ENCODE data around the gene CABP7.

CABP7 gene

DNA sequence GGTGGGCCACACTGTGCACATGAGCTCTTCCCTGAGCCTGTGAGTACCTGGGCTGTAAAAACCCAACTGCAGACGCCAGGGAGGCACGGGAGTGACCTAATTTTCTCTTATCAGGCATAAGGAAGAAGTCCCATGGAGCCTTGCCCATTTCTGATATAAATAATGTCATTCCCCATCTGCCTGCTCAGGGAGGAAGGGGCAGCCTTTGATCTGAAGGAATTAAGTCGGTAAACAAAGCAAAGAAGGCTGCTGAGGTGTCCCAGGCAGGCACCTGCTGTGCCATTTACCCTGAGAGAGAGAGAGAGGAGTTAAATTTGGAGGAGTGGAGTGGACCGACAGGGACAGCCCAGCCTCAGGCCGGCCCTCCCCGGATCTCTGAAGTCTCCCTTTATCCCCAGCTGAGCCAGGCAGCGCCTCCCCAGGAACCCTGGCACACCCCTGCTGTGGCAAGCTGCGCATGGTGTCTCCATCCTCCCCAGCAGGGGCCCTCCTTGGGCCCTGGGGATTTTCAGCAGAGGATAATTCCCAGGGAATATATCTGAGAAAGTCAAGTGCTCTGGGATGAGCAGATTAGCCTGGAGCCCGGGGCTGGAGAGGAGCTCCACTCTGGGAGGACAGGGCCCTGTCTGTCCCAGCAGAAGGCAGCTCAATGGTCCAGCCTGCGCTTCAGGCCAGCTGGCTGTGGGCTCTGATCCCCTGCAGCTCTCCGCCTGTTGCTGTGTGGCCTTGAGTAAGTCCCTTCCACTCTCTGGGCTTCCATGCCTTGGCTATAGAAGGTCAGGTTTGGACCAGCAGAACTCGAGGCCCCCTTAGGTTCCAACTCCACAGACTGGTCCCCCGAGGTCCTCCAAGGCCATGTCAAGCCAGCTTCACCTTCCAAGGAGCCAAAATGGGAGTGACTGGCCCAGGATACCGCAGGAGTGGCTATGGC lies 17.5 kb upstream of the CABP7 start:
- DNase-seq: no peak

DNA sequence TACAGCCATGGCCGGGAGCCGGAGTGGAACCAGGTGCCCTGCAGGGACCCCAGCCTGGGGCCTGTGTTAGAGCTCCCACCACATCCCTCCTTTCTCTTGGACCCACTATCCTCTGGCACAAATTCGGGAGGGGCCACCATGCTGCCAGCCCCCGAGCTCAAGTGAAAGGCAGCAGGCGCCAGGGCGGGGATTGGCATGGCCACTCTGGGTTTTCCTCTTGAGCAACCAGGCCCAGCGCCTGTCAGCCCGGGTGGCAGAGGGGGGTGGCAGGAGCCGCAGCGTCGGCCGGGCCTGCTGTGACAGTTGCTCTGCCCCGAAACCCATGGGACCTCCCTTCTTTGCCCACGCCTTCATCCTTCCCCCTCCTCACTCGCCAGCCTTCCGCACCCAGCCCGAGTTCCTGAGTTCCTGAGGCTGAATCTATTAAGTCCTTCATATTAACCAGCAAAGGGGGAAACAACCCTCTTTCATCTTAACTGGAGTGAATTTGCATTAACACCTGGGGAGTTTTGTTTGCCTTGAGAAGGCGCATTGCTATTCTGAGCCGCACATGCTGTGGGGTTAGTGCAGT lies 16.8 kb upstream of the CABP7 start:
- no peak for DNase-seq

- DNase-seq: no peak
These were observed 16.1 kb upstream of the CABP7 start for GRCh38 chr22:29703569-29704195.

GRCh38 chr22:29704528-29705285 lies 15.1 kb upstream of the CABP7 start:
- no peak for DNase-seq

DNA sequence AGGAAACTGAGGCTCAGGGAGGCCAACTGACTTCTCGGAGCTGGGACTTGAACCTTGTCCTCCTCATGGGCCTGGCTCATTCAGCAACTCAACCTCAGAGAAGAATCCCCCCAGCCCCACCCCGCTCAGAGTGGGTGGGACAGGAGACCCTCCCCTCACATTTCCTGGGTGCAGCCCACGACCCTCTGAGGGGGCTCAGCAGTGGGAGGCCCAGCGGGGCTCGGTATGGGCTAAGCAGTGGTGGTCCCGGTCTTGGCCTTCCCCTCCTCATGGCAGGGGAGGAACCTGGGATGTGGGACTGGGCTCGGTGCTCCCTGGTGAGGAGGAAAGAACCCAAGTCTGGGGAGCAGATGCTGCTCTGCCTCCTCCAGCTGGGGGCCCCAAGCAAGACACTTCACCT lies 14.2 kb upstream of the CABP7 start:
- DNase-seq: no peak

DNA sequence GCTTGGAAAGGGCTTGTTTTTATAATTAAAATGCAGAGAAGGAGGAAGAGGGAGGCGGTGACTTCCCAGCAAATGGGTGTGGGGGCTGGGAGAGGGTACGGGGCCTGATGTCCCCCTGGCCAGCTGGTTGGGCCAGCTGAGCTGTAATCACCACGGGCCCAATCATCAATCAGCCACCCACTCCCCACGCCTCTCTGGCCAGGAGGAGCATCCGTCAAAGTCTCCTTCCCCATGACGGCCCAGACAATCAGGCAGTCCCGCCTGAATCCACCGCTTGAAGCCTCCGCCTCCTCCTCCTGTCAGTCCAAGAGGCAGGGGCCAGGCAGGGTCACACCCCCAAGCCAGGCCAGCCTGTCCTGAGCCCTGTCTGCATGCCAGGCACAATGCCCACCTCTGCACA lies 13.3 kb upstream of the CABP7 start:
- no peak for DNase-seq

- DNase-seq: no peak
These were observed 12.8 kb upstream of the CABP7 start for GRCh38 chr22:29707010-29707409.

- no peak for DNase-seq
These were observed 12.3 kb upstream of the CABP7 start for GRCh38 chr22:29707471-29707870.

- no peak for DNase-seq
These were observed 9.6 kb upstream of the CABP7 start for GRCh38 chr22:29710193-29710592.

- DNase-seq: no peak
These were observed 8.7 kb upstream of the CABP7 start for GRCh38 chr22:29710922-29711593.

- no peak for DNase-seq
These were observed 7.7 kb upstream of the CABP7 start for GRCh38 chr22:29712119-29712518.

- no peak for DNase-seq
These were observed 6.6 kb upstream of the CABP7 start for GRCh38 chr22:29713156-29713727.

DNA sequence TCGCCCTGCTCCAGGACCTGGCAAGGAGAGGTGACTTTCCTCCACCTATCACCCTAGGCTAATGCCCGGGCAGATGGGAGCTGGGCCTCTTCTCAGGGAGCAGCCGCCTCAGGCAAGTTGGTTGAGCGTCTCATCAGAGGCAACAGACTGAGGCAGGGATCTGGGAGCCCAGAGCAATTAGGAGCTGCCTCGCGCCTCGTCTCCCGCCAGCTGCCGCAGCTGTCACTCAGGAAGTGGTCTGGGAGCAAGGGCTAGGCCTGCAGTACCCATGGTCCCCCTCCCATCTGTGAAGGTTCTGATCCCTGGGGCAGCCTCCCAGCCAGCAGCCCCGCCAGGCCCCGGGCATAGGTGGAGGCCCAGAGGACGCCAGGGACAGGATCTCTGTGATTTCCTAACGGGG lies 4.6 kb upstream of the CABP7 start:
- no peak for DNase-seq

DNA sequence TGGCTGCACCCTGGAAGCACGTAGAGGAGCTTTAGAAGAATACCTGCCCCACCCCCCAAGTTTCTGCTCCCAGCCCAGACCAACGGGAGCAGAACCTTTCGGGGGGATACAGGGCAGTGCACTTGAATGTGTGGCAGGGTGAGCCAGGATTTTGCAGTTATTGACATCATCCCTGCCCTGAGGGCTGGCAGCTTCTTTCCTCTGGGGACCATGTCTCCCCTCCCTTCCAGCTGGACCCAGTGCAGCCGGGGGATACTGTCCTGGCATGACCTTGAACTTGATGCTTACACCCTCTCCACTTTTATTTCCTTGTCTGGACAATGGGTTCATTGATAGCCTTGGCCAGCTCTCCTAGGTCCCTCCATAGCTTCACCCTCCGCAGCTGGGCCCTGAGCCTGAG lies 4.1 kb upstream of the CABP7 start:
- DNase-seq: no peak

- no peak for DNase-seq
These were observed 2.8 kb upstream of the CABP7 start for GRCh38 chr22:29716814-29717545.

DNA sequence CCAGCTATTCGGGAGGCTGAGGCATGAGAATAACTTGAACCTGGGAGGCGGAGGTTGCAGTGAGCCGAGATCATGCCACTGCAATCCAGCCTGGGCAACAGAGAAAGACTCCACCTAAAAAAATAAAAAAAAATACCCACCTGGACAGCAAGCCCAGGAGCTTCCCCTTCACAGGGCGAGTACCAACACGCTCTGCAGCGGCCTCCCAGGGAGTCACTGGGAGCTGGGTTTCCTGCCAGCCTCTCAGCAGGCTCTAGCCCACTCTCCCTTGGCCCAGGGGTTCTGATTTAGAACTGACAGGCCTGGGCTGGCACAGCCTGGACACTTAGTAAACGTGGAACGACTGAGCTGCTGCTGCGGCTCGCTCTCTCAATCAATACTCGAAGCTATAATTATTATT lies 2.0 kb upstream of the CABP7 start:
- no peak for DNase-seq

- DNase-seq: no peak
These were observed 579 bp upstream of the CABP7 start for GRCh38 chr22:29718949-29719898.

DNA sequence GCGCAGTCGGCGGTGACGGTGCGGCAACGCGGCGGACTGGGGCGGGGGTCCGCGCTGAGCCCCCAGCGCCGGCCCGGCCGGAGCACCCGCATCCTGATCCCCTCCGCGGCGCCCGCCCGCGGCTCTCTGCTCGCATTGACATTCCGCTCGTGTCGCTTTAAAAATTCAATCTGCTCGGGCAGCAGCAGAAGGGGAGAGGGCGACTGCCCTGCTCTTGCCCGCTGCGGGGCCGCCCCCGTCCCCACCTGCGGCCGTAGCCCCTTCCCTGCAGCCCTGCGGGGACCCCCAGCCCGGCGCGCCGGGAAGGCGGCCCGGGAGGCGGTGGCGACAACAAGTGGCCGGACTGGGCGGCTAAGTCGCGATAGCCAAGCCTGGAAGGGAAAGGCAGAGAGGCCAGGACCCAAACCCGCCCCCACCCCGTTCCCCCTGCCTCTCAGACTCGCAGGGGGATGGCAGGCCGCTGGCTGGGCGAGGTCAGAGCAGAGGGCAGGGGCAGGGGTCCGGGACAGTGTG lies 1.1 kb downstream of the CABP7 start:
- DNase-seq: no peak

- no peak for DNase-seq
These were observed 2.3 kb downstream of the CABP7 start for GRCh38 chr22:29722151-29722550.

DNA sequence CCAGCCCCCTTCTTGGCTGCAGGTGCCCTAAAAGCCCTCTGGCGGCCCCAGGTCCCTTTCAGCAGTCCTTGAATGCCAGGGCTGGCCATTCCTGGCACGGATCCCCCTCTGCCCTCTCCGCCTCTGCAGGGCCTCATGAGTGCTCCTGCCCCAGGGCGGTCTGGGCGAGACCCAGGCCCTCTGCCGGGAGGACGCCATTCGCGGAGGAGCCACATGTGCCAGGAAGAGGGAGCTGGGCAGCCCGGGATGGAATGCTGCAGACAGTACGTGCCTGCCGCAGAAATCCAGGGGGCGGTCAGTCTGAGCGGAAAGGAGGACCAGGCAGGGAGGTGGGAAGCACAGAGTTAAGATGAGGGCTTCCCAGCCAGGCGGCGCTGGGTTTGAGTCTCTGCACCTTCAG lies 2.8 kb downstream of the CABP7 start:
- no peak for DNase-seq
